ENCODE data around the gene KLK15. TPM values are rescaled to one million over a fixed set of nuclear protein-coding genes. Genes with fewer than 3 reads are reported as not detected.

The KLK15 gene
- total and polyA plus RNA-seq, 2 of the 13 experiments (the other 11 are each of a cell fraction or from before 2014, with no cell fraction given): not detected

DNA sequence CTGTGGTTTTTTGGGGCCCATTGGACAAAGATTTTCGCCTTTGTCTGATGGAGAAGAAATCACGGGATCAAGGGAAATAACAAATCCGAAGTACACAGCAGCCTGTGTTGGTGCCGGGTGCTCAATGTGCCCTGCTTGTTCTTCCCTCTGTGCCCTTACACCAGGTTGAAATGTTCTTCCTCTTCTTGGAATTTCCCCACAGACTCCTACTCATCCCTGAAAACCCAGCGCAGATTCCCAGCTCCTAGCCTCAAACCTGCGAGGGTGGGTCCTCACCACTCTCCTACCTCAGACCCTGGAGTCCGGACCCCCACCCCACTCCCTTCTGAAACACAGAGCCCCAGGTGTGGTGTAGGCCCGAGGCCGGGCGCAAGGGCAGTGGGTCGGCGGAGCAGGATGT lies 48.0 kb downstream of the KLK15 start (continued):
- TF ChIP-seq EED (CRISPR knock-in tag; IDR thresholded peaks at IDR 0.05): no peak
- TF ChIP-seq, protein P1, sequence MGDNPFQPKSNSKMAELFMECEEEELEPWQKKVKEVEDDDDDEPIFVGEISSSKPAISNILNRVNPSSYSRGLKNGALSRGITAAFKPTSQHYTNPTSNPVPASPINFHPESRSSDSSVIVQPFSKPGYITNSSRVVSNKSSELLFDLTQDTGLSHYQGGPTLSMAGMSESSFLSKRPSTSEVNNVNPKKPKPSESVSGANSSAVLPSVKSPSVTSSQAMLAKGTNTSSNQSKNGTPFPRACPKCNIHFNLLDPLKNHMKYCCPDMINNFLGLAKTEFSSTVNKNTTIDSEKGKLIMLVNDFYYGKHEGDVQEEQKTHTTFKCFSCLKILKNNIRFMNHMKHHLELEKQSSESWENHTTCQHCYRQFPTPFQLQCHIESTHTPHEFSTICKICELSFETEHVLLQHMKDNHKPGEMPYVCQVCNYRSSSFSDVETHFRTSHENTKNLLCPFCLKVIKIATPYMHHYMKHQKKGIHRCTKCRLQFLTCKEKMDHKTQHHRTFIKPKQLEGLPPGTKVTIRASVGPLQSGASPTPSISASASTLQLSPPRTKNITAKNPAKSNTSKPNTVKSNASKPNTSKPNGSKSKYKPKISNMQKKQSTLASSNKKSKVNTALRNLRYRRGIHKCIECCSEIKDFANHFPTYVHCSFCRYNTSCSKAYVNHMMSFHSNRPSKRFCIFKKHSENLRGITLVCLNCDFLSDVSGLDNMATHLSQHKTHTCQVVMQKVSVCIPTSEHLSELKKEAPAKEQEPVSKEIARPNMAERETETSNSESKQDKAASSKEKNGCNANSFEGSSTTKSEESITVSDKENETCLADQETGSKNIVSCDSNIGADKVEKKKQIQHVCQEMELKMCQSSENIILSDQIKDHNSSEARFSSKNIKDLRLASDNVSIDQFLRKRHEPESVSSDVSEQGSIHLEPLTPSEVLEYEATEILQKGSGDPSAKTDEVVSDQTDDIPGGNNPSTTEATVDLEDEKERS (CRISPR knock-in tag; IDR thresholded peaks at IDR 0.05): no peak
- TF ChIP-seq FOXO1 (CRISPR knock-in tag; IDR thresholded peaks at IDR 0.05): no peak
- TF ChIP-seq, protein P2, sequence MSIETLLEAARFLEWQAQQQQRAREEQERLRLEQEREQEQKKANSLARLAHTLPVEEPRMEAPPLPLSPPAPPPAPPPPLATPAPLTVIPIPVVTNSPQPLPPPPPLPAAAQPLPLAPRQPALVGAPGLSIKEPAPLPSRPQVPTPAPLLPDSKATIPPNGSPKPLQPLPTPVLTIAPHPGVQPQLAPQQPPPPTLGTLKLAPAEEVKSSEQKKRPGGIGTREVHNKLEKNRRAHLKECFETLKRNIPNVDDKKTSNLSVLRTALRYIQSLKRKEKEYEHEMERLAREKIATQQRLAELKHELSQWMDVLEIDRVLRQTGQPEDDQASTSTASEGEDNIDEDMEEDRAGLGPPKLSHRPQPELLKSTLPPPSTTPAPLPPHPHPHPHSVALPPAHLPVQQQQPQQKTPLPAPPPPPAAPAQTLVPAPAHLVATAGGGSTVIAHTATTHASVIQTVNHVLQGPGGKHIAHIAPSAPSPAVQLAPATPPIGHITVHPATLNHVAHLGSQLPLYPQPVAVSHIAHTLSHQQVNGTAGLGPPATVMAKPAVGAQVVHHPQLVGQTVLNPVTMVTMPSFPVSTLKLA (IDR thresholded peaks at IDR 0.05): no peak
- no peak for TF ChIP-seq ZBTB3 (CRISPR knock-in tag; IDR thresholded peaks at IDR 0.05; ENCODE audit: borderline replicate concordance, low read depth)

DNA sequence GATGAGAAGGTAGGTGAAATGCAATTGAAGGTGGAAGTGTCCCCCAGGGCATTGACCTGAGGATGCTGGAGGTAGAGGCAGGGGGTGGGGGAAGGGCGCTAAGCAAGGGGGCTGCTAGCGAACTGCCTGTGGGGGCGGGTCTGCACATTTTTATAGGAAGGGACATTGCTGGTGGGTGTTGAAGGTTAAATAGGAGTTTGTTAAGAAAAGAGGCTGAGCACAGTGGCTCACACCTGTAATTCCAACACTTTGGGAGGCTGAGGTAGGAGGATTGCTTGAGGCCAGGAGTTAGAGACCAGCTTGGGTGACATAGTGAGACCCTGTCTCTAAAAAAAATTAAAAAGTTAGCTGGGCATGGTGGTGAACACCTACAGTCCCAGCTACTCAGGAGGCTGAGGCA lies 48.7 kb downstream of the KLK15 start:
- H3K4me2 ChIP-seq (ENCODE audit: low read depth, low read length): no peak overlapping the region
- no peaks in the 10 kb centered on the region for H3K9me3 ChIP-seq (ENCODE audit: low read length)
- no peaks in the 10 kb centered on the region for H3K79me2 ChIP-seq (ENCODE audit: insufficient read depth, low read length)
- peaks cover 0 to 12% of the 10 kb centered on the region in 2 experiments; a peak in 3 of 5 replicates for H3K27me3 ChIP-seq (ENCODE audit: control insufficient read depth in 1 of 2, insufficient read depth in 2 of 2, low read length in 2 of 2)
- no TSS peak for BruUV-seq (replicated peaks)
- H3K4me3 ChIP-seq (replicated peaks in 1 of 3; ENCODE audit: insufficient read depth in 1 of 3, low read depth in 2 of 3, low read length in 3 of 3): no peak overlapping the region
- CTCF ChIA-PET (ENCODE audit: low intra/inter-chr PET ratio, low total read pairs): interaction anchor here (1.6 to 1.9 kb wide), 2 partner anchors 115 to 416 kb away, joined by 5 to 8 read pairs; no protein-coding TSS in a partner anchor
- ATAC-seq (no peak), FAIRE-seq (no peak), DNase-seq (ENCODE audit: low spot score) (no peak)
- no peak overlapping the region for H3K27ac ChIP-seq (ENCODE audit: extremely low read length, insufficient read depth, low read length)
- POLR2A ChIA-PET: no interaction called here
- H4K20me1 ChIP-seq (ENCODE audit: insufficient read depth, low read length): no peaks in the 10 kb centered on the region
- no peaks in the 10 kb centered on the region for H3K36me3 ChIP-seq (replicated peaks in 1 of 2; ENCODE audit: control insufficient read depth in 1 of 2, insufficient read depth in 2 of 2, low read length in 2 of 2)
- H3K9ac ChIP-seq (ENCODE audit: insufficient read depth, low read depth, low read length): no peak overlapping the region
- no peak overlapping the region for H2AFZ ChIP-seq (ENCODE audit: low read length)
- H3K4me1 ChIP-seq (ENCODE audit: insufficient read depth, low read length): 0 out of 2 replicates have a peak, but pooled peaks cover 6% of the 10 kb centered on the region
- intact Hi-C loops (cut with micrococcal nuclease; ENCODE audit: unreplicated experiment): loop anchor here (5.0 kb wide), 1 partner anchor 62 kb away; the partner anchor contains the start of gene CLEC11A
- in situ Hi-C loops (cut with HindIII; ENCODE audit: extremely low pct_ligation_motif_present, low pct_unique_long_range_greater_than_20kb): loop anchor here (10.0 to 25.0 kb wide), 3 partner anchors 180 to 422 kb away; partner anchors contain the start of gene NAPSA
- 63% methylated on average over 3 of the region's 3 CpGs for WGBS (ENCODE audit: low lambda C conversion rate)
- TF ChIP-seq ZNF782 (CRISPR knock-in tag; IDR thresholded peaks at IDR 0.05; ENCODE audit: borderline replicate concordance): no peak
- no peak for TF ChIP-seq DMAP1 (CRISPR knock-in tag; IDR thresholded peaks at IDR 0.05)
- no peak for TF ChIP-seq ZIK1 (CRISPR knock-in tag; IDR thresholded peaks at IDR 0.05; ENCODE audit: borderline replicate concordance, low read depth)
- TF ChIP-seq, protein P3, sequence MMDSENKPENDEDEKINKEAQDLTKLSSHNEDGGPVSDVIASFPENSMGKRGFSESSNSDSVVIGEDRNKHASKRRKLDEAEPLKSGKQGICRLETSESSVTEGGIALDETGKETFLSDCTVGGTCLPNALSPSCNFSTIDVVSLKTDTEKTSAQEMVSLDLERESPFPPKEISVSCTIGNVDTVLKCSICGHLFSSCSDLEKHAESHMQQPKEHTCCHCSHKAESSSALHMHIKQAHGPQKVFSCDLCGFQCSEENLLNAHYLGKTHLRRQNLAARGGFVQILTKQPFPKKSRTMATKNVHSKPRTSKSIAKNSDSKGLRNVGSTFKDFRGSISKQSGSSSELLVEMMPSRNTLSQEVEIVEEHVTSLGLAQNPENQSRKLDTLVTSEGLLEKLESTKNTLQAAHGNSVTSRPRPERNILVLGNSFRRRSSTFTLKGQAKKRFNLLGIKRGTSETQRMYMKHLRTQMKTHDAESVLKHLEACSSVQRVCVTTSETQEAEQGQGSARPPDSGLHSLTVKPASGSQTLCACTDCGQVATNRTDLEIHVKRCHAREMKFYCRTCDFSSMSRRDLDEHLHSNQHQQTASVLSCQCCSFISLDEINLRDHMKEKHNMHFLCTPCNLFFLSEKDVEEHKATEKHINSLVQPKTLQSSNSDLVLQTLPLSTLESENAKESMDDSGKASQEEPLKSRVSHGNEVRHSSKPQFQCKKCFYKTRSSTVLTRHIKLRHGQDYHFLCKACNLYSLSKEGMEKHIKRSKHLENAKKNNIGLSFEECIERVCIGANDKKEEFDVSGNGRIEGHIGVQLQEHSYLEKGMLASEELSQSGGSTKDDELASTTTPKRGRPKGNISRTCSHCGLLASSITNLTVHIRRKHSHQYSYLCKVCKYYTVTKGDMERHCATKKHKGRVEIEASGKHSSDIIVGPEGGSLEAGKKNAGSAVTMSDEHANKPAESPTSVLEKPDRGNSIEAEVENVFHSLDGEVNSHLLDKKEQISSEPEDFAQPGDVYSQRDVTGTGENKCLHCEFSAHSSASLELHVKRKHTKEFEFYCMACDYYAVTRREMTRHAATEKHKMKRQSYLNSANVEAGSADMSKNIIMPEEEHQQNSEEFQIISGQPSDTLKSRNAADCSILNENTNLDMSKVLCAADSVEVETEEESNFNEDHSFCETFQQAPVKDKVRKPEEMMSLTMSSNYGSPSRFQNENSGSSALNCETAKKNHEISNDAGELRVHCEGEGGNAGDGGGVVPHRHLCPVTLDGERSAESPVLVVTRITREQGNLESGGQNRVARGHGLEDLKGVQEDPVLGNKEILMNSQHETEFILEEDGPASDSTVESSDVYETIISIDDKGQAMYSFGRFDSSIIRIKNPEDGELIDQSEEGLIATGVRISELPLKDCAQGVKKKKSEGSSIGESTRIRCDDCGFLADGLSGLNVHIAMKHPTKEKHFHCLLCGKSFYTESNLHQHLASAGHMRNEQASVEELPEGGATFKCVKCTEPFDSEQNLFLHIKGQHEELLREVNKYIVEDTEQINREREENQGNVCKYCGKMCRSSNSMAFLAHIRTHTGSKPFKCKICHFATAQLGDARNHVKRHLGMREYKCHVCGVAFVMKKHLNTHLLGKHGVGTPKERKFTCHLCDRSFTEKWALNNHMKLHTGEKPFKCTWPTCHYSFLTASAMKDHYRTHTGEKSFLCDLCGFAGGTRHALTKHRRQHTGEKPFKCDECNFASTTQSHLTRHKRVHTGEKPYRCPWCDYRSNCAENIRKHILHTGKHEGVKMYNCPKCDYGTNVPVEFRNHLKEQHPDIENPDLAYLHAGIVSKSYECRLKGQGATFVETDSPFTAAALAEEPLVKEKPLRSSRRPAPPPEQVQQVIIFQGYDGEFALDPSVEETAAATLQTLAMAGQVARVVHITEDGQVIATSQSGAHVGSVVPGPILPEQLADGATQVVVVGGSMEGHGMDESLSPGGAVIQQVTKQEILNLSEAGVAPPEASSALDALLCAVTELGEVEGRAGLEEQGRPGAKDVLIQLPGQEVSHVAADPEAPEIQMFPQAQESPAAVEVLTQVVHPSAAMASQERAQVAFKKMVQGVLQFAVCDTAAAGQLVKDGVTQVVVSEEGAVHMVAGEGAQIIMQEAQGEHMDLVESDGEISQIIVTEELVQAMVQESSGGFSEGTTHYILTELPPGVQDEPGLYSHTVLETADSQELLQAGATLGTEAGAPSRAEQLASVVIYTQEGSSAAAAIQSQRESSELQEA (CRISPR knock-in tag; IDR thresholded peaks at IDR 0.05; ENCODE audit: not compliant biosample characterization): no peak
- TF ChIP-seq ZZZ3 (CRISPR knock-in tag; IDR thresholded peaks at IDR 0.05; ENCODE audit: borderline replicate concordance): no peak
